ENCODE measurements around the gene BOK. TPM values are rescaled to one million over a fixed set of nuclear protein-coding genes. Genes with fewer than 3 reads are reported as not detected.
"Not testable (repeated sequence)": the region's sequence is repeated elsewhere in the genome, so short reads cannot be mapped to it uniquely, and the experiment has no call there.

BOK gene
- total RNA-seq, 1 donor from 2014 or later, result 35.1 TPM

DNA sequence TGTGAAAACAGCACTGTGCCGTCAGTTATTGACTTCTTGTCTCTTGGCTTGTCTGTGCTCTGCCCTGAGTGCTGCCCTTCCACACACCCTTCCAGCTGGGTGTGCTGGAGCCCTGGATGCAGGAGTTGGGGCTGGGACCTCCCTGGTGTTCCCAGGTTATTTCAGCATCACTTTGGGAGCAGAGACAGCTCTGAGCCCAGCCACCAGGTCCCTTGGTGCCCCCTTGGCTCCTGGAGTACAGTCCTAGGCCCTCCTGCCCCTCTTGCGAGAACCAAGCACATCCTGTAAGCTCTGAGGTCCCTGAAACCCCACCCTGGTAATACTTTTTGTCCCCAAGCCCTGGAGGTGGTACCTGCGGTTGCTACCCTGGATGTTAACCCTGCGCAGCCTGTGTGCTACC, 24.3 kb downstream of the BOK start:
- peaks cover 0 to 51% of the 10 kb centered on the region in 2 donors for H3K36me3 ChIP-seq
- H3K9me3 ChIP-seq, result peaks cover 20% of the 10 kb centered on the region
- no peak overlapping the region for H3K27ac ChIP-seq
- no peaks in the 10 kb centered on the region for H3K4me1 ChIP-seq
- TF ChIP-seq POLR2AphosphoS5 (IDR thresholded peaks at IDR 0.05; ENCODE audit: insufficient read depth in 1 of 2, low read depth in 1 of 2) (no peak), POLR2A (IDR thresholded peaks at IDR 0.05) (no peak)
- TF ChIP-seq, protein P1, sequence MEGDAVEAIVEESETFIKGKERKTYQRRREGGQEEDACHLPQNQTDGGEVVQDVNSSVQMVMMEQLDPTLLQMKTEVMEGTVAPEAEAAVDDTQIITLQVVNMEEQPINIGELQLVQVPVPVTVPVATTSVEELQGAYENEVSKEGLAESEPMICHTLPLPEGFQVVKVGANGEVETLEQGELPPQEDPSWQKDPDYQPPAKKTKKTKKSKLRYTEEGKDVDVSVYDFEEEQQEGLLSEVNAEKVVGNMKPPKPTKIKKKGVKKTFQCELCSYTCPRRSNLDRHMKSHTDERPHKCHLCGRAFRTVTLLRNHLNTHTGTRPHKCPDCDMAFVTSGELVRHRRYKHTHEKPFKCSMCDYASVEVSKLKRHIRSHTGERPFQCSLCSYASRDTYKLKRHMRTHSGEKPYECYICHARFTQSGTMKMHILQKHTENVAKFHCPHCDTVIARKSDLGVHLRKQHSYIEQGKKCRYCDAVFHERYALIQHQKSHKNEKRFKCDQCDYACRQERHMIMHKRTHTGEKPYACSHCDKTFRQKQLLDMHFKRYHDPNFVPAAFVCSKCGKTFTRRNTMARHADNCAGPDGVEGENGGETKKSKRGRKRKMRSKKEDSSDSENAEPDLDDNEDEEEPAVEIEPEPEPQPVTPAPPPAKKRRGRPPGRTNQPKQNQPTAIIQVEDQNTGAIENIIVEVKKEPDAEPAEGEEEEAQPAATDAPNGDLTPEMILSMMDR (IDR thresholded peaks at IDR 0.05), result no peak
- H3K4me3 ChIP-seq, result no peak overlapping the region
- intact Hi-C loops (cut with DNase I), result no loop called here
- DNase-seq (ENCODE audit: extremely low spot score in 2 of 2), result no peak
- no peaks in the 10 kb centered on the region for H3K27me3 ChIP-seq

DNA sequence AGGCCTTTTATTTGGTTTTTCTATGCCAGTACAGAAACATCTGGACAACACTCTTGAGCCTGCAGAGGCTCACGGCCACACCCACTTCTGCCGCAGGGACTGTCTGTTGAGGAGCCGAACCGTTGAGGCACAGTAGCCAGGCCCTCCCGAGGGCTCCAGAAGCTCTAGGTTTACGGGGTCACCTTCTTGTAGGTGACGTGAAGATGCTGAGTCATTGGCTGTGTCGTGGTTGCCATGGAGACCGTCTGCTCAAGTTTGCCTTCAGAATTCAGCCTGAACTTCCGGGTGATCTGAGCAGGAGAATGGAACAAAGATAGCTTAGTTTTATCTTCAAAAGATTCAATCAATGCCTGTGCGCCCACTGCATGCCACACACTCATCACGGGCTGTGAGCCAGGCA, 25.9 kb downstream of the BOK start:
- TF ChIP-seq POLR2A (IDR thresholded peaks at IDR 0.05), result no peak
- TF ChIP-seq POLR2AphosphoS5 (IDR thresholded peaks at IDR 0.05; ENCODE audit: insufficient read depth in 1 of 2, low read depth in 1 of 2), result no peak
- TF ChIP-seq, protein P1 (IDR thresholded peaks at IDR 0.05), result no peak
- Histone ChIP-seq H3K27me3 (no peaks in the 10 kb centered on the region), H3K36me3 (peaks cover 0 to 60% of the 10 kb centered on the region in 2 donors), H3K27ac (no peak overlapping the region), H3K4me3 (no peak overlapping the region), H3K4me1 (no peaks in the 10 kb centered on the region), H3K9me3 (peaks cover 22% of the 10 kb centered on the region)
- DNase-seq (ENCODE audit: extremely low spot score in 2 of 2), result no peak
- intact Hi-C loops (cut with DNase I), result no loop called here

DNA sequence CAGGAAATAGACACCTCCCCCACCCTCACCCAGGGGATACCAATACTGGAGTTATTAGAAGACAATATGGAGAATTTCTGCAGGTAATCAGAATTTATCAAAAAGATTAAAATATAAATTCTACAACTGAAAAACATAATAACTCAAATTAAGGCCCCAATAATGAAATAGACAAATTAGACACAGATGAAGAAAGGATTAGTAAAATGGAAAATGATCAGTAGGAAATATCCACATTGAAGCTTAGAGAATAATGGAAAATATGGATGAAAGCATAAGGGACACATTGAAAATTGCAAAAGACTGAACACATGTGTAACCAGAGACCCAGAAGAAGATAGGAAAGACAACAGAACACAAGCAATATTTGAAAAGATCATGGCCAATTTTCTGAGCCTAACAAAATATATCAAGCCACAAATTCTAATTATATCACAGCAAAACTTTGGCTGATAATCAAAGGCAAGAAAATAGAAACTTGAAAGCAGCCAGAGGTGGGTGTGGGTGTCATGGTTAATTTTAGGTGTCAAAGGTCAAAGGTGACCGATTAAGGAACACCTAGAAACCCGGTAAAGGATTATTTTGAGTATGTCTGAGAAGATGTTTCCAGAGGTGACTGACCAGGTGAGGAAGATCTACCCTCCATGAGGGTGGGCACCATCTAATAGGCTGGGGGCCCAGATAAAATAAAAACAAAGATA, 28.2 kb downstream of the BOK start:
- TF ChIP-seq POLR2A (IDR thresholded peaks at IDR 0.05), result no peak
- TF ChIP-seq, protein P1 (IDR thresholded peaks at IDR 0.05), result no peak
- no peak for TF ChIP-seq POLR2AphosphoS5 (IDR thresholded peaks at IDR 0.05; ENCODE audit: insufficient read depth in 1 of 2, low read depth in 1 of 2)
- Histone ChIP-seq H3K27ac (no peak overlapping the region), H3K27me3 (no peaks in the 10 kb centered on the region), H3K36me3 (peaks cover 0 to 60% of the 10 kb centered on the region in 2 donors), H3K4me3 (no peak overlapping the region), H3K4me1 (no peaks in the 10 kb centered on the region), H3K9me3 (peaks cover 22% of the 10 kb centered on the region)
- DNase-seq (ENCODE audit: extremely low spot score in 2 of 2), result no peak
- intact Hi-C loops (cut with DNase I), result no loop called here

DNA sequence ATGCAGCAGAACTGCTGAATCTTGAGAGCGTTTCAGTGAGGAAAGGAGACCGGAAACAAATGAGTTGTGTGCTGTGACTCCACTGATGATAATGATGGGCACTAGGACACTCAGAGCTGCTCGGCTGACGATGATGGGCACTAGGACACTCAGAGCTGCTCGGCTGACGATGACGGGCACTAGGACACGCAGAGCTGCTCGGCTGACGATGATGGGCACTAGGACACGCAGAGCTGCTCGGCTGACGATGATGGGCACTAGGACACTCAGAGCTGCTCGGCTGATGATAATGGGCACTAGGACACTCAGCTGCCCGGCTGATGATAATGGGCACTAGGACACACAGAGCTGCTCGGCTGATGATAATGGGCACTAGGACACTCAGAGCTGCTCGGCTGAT, 31.3 kb downstream of the BOK start:
- H3K27ac ChIP-seq; H3K4me3 ChIP-seq; H3K4me1 ChIP-seq; H3K27me3 ChIP-seq; intact Hi-C loops (cut with DNase I); DNase-seq (ENCODE audit: extremely low spot score in 2 of 2): not testable (repeated sequence)
- Histone ChIP-seq H3K9me3 (peaks cover 22% of the 10 kb centered on the region), H3K36me3 (peaks cover 0 to 52% of the 10 kb centered on the region in 2 donors)

DNA sequence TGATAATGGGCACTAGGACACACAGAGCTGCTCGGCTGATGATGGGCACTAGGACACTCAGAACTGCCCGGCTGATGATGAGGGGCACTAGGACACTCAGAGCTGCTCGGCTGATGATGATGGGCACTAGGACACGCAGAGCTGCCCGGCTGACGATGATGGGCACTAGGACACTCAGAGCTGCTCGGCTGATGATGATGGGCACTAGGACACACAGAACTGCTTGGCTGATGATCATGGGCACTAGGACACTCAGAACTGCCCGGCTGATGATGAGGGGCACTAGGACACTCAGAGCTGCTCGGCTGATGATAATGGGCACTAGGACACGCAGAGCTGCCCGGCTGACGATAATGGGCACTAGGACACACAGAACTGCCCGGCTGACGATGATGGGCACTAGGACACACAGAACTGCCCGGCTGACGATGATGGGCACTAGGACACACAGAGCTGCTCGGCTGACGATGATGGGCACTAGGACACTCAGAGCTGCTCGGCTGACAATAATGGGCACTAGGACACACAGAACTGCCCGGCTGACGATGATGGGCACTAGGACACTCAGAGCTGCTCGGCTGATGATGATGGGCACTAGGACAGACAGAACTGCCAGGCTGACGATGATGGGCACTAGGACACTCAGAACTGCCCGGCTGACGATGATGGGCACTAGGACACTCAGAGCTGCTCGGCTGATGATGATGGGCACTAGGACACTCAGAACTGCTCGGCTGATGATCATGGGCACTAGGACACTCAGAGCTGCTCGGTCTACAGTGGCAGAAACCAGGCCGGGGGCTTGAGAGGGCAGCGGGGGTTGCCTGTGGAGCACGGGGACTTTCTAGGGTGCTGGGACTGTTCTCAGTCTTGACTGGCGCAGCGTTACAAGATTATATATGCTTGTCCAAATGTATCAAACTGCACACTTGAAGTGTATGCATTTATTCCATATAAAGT, 32.2 kb downstream of the BOK start:
- H3K27me3 ChIP-seq; H3K27ac ChIP-seq; H3K4me3 ChIP-seq; intact Hi-C loops (cut with DNase I); DNase-seq (ENCODE audit: extremely low spot score in 2 of 2); H3K4me1 ChIP-seq: not testable (repeated sequence)
- peaks cover 0 to 51% of the 10 kb centered on the region in 2 donors for H3K36me3 ChIP-seq
- peaks cover 22% of the 10 kb centered on the region for H3K9me3 ChIP-seq

Data from vagina (tissue), 2 donors.